Breast epithelium (tissue), 4 donors: ENCODE data around the gene STK35. TPM values are rescaled to one million over a fixed set of nuclear protein-coding genes. Genes with fewer than 3 reads are reported as not detected.

Experiments
- DNase-seq, 2 donors: peaks; one replicate each; pipeline ENCODE4 v3.0.0-alpha.2; 2019; ENCODE audit warnings: low spot score in 2 of 2
- H3K27ac ChIP-seq, 2 donors: fragments of 200-600 bp; sonication (generic) in 1 of 2; one replicate each; pipeline ENCODE4 v1.5.1; 2016 to 2019; ENCODE audit warnings: mild to moderate bottlenecking in 1 of 2
- H3K27me3 ChIP-seq, 2 donors: fragments of 200-600 bp; sonication (generic) in 1 of 2; one replicate each; pipeline versions ENCODE4 v1.5.1 to v1.6.0; 2017 to 2019; ENCODE audit warnings: control low read depth in 1 of 2, mild to moderate bottlenecking in 1 of 2
- H3K36me3 ChIP-seq: fragments of 200-600 bp; one replicate; pipeline ENCODE4 v1.5.1; 2019
- H3K4me1 ChIP-seq, 2 donors: fragments of 200-600 bp; sonication (generic); one replicate each; pipeline ENCODE4 v1.5.1; 2016 to 2019; ENCODE audit warnings: control low read depth in 1 of 2
- H3K4me3 ChIP-seq, 3 donors: fragments of 200-600 bp; sonication (generic); 1 replicate in 2 of 3; 2 replicates in 1 of 3; pipeline ENCODE4 v1.5.1; 2016 to 2019; ENCODE audit warnings: mild to moderate bottlenecking in 3 of 3, moderate library complexity in 2 of 3
- H3K9me3 ChIP-seq, 2 donors: fragments of 200-600 bp; sonication (generic) in 1 of 2; one replicate each; pipeline ENCODE4 v1.5.1; 2016 to 2019; ENCODE audit warnings: control low read depth in 1 of 2
- POLR2A ChIP-seq: fragments of 450-650 bp; IDR thresholded peaks from one replicate; pipeline ENCODE4 v1.6.1; 2016; ENCODE audit warnings: antibody characterized with exemption, mild to moderate bottlenecking, moderate library complexity
- POLR2AphosphoS5 ChIP-seq, 3 donors: sonication (generic); formaldehyde crosslinking; IDR thresholded peaks; one replicate each; pipeline ENCODE4 v1.6.1; 2017; ENCODE audit warnings: antibody characterized with exemption in 3 of 3
- intact Hi-C: fragments of 100-400 bp; cut with DNase I; formaldehyde crosslinking; loops from one replicate; pipeline ENCODE4 v1.15.1; 2023; ENCODE audit warnings: low total_unique reads
- total RNA-seq, 3 donors: library from RNA; depleted of rRNA; stranded (reverse); fragments of >200 nt; gene quantifications; one replicate each; pipeline ENCODE4 v1.1.0, GENCODE V29; 2016
- TF ChIP-seq, protein P1 (sequence below), 3 donors: fragments of 450-650 bp; IDR thresholded peaks; one replicate each; pipeline ENCODE4 v1.5.1; 2016 to 2017; ENCODE audit warnings: antibody characterized with exemption in 3 of 3, mild to moderate bottlenecking in 3 of 3, moderate library complexity in 3 of 3

STK35 gene
- total RNA-seq, 3 donors from 2014 or later: 15.2 to 26.3 (median 16.7) TPM

DNA sequence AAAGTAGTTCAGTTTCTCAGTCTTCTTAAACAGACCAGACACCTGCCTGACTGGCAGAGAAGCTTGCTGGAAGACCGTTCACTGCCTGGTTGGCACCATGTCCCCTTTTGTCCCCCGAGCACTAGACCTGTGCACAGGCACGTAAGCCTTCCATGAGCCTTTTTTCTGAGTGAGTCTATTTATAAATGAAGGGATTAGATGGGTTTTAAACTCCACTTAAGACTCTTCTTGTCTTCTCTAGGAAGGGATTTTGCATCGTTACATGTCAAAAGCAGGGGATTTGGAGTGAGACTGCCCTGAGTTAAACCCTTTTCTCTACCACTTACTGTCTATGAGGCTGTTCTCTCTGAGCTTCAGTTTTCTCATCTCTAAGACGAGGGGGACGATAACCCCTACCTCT lies 37.6 kb downstream of the STK35 start:
- no peaks in the 10 kb centered on the region for H3K27me3 ChIP-seq
- no peaks in the 10 kb centered on the region for H3K4me1 ChIP-seq
- DNase-seq: no peak
- intact Hi-C loops: no loop called here
- H3K36me3 ChIP-seq: no peaks in the 10 kb centered on the region
- H3K27ac ChIP-seq: no peak overlapping the region
- no peak overlapping the region for H3K4me3 ChIP-seq
- H3K9me3 ChIP-seq: no peaks in the 10 kb centered on the region
- TF ChIP-seq POLR2A: no peak
- TF ChIP-seq, protein P1, sequence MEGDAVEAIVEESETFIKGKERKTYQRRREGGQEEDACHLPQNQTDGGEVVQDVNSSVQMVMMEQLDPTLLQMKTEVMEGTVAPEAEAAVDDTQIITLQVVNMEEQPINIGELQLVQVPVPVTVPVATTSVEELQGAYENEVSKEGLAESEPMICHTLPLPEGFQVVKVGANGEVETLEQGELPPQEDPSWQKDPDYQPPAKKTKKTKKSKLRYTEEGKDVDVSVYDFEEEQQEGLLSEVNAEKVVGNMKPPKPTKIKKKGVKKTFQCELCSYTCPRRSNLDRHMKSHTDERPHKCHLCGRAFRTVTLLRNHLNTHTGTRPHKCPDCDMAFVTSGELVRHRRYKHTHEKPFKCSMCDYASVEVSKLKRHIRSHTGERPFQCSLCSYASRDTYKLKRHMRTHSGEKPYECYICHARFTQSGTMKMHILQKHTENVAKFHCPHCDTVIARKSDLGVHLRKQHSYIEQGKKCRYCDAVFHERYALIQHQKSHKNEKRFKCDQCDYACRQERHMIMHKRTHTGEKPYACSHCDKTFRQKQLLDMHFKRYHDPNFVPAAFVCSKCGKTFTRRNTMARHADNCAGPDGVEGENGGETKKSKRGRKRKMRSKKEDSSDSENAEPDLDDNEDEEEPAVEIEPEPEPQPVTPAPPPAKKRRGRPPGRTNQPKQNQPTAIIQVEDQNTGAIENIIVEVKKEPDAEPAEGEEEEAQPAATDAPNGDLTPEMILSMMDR (IDR thresholded peaks at IDR 0.05): no peak
- TF ChIP-seq POLR2AphosphoS5 (IDR thresholded peaks at IDR 0.05): no peak

DNA sequence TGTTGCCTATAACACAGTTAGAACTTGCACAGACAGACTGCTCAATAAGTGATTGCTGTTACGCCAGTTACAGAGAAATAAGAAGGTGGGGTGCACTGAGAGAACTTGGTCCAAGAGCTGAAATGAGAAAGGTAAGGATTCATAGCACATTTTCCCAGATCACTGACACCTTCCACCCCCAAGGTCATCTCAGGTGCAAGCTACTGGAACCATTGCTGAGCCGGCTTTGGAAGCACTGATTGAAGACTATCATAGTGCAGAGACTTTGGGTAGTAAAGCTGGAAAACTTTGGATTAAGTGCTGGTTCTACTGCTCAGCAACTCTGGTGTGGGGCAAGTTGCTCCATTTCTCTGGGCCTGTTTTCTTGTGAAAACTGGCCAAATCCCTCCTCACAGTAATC lies 38.1 kb downstream of the STK35 start:
- Histone ChIP-seq H3K27ac (no peak overlapping the region), H3K4me1 (no peaks in the 10 kb centered on the region), H3K36me3 (no peaks in the 10 kb centered on the region), H3K4me3 (no peak overlapping the region), H3K9me3 (no peaks in the 10 kb centered on the region), H3K27me3 (no peaks in the 10 kb centered on the region)
- TF ChIP-seq, protein P1 (IDR thresholded peaks at IDR 0.05): no peak
- no peak for TF ChIP-seq POLR2AphosphoS5 (IDR thresholded peaks at IDR 0.05)
- TF ChIP-seq POLR2A: no peak
- DNase-seq: no peak
- intact Hi-C loops: no loop called here

DNA sequence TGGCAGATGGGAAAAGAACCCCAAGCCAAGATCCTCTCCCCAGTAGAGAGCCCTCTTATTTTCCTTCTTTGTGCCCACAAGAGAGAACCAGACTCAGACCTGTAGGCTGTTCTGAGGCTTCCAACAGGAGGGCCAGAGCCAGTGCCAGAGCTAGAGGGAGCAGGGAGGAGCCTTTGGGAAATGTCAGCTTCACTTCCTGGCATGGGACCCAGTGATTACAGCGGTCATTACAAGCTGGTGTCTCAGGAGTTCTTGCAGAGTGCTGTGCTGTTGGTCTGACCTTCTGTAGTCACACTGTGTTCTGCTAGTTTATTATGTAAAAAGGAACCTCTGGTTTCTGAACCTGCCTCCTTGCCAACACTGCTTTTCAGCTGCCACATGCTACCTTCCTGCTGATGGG lies 38.9 kb downstream of the STK35 start:
- no peak for TF ChIP-seq POLR2A
- no peak for TF ChIP-seq POLR2AphosphoS5 (IDR thresholded peaks at IDR 0.05)
- TF ChIP-seq, protein P1 (IDR thresholded peaks at IDR 0.05): no peak
- no peak overlapping the region for H3K27ac ChIP-seq
- intact Hi-C loops: no loop called here
- H3K27me3 ChIP-seq: no peaks in the 10 kb centered on the region
- no peak for DNase-seq
- H3K4me1 ChIP-seq: no peaks in the 10 kb centered on the region
- no peaks in the 10 kb centered on the region for H3K36me3 ChIP-seq
- no peaks in the 10 kb centered on the region for H3K9me3 ChIP-seq
- no peak overlapping the region for H3K4me3 ChIP-seq

DNA sequence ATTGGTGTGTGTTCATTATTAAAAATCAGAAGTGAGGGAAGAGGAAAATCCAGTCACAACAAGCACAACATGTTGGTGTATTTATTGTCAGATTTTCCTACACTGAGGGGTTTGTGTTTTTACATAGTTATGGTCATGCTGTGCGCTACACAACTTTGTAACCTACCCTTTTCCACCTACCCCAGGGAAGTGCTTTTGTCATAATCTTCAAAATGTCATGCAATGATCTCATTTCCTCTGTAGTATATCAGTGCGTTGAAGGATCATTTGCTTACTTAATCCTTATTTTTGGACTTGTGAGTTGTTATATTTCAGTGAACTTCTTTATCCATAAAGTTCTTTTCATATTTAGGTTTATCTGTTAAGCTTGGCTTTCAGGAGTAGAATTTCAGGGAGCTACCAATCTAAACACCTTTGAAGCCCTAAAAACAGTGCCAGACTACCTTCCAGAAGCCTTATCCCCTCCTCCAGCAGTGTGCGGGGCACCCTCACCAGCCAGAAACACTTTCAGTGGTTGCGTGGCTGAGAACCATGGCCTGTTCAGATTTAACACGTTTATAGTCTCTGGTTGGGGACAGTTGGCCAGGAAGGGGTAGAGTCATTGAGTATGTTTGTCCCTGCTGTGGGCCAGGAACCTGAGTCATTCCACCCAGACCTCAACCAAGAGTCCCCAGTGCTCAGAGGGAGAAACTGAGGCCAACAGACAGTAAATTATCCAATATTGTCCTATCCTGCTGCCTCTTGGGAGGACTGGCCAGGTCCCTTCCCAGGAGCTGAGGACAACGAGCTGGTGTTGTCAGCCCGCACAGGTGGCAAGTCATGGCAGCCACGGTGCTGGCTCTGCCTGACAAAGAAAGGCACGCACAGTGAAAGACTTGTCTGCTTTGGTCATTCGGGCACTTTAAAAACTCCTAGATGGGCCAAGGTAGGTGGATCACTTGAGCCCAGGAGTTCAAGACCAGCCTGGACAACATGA lies 40.3 kb downstream of the STK35 start:
- intact Hi-C loops: no loop called here
- Histone ChIP-seq H3K9me3 (no peaks in the 10 kb centered on the region), H3K27ac (no peak overlapping the region), H3K27me3 (no peaks in the 10 kb centered on the region), H3K36me3 (no peaks in the 10 kb centered on the region), H3K4me3 (no peak overlapping the region), H3K4me1 (no peaks in the 10 kb centered on the region)
- TF ChIP-seq, protein P1 (IDR thresholded peaks at IDR 0.05): no peak
- TF ChIP-seq POLR2A (no peak), POLR2AphosphoS5 (IDR thresholded peaks at IDR 0.05) (no peak)
- DNase-seq: no peak

DNA sequence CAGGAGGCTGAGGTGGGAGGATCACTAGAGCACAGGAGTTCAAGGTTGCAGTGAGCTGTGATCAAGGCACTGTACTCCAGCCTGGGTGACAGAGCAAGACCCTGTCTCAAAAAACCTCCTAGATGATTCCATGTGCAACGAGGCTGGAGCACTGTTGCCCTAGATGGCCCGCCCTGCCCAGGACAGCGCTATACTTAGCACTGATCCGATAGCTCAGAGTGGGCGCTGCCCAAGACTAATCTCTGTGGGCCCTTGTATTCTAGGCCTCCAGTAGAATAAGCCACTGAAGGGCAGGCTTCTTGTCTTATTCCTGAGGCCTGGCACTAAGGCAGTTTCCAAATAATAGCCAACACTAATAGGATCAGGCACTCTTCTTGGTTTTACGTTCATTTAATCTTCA lies 41.0 kb downstream of the STK35 start:
- DNase-seq: no peak
- no peaks in the 10 kb centered on the region for H3K4me1 ChIP-seq
- no peak overlapping the region for H3K27ac ChIP-seq
- H3K27me3 ChIP-seq: no peaks in the 10 kb centered on the region
- intact Hi-C loops: no loop called here
- no peak overlapping the region for H3K4me3 ChIP-seq
- no peaks in the 10 kb centered on the region for H3K36me3 ChIP-seq
- TF ChIP-seq POLR2A (no peak), POLR2AphosphoS5 (IDR thresholded peaks at IDR 0.05) (no peak)
- TF ChIP-seq, protein P1 (IDR thresholded peaks at IDR 0.05): no peak
- no peaks in the 10 kb centered on the region for H3K9me3 ChIP-seq
